Esophagus muscularis mucosa (tissue), 4 donors: ENCODE data around the gene PTPRN2. TPM values are rescaled to one million over a fixed set of nuclear protein-coding genes. Genes with fewer than 3 reads are reported as not detected.

ENCODE experiments used
- DNase-seq: peaks from one replicate; pipeline ENCODE4 v3.0.0-alpha.2; 2017; ENCODE audit errors: extremely low spot score
- H3K27ac ChIP-seq, 4 donors: fragments of 200-600 bp; sonication (generic); replicated peaks in 1 of 4; 1 replicate in 3 of 4; 2 replicates in 1 of 4; pipeline ENCODE4 v1.5.1; 2016 to 2019; ENCODE audit warnings: mild to moderate bottlenecking in 1 of 4
- H3K27me3 ChIP-seq, 4 donors: fragments of 200-600 bp; sonication (generic); one replicate each; pipeline versions ENCODE4 v1.5.1 to v1.6.0; 2016 to 2019
- H3K36me3 ChIP-seq, 4 donors: fragments of 200-600 bp; sonication (generic); one replicate each; pipeline ENCODE4 v1.5.1; 2016 to 2019
- H3K4me1 ChIP-seq, 4 donors: fragments of 200-600 bp; sonication (generic); one replicate each; pipeline ENCODE4 v1.5.1; 2016 to 2019
- H3K4me3 ChIP-seq, 4 donors: fragments of 200-600 bp; sonication (generic); 1 replicate in 2 of 4; 2 replicates in 2 of 4; pipeline ENCODE4 v1.5.1; 2016 to 2019; ENCODE audit warnings: mild to moderate bottlenecking in 4 of 4, moderate library complexity in 1 of 4
- H3K9me3 ChIP-seq, 4 donors: fragments of 200-600 bp; sonication (generic); 1 replicate in 3 of 4; 2 replicates in 1 of 4; pipeline ENCODE4 v1.5.1; 2016 to 2019
- EP300 ChIP-seq: sonication (generic); formaldehyde crosslinking; IDR thresholded peaks from one replicate; pipeline ENCODE4 v1.6.1; 2017; ENCODE audit warnings: antibody characterized with exemption
- POLR2A ChIP-seq: fragments of 450-650 bp; IDR thresholded peaks from one replicate; pipeline ENCODE4 v1.6.1; 2017; ENCODE audit warnings: antibody characterized with exemption, moderate library complexity, mild to moderate bottlenecking, low read depth
- POLR2AphosphoS5 ChIP-seq, 2 donors: sonication (generic); formaldehyde crosslinking; IDR thresholded peaks; one replicate each; pipeline ENCODE4 v1.6.1; 2017; ENCODE audit warnings: antibody characterized with exemption in 2 of 2
- WGBS: methylation state at CpG from one replicate; pipeline ENCODE4 v1.1.5; 2018; 5-methylcytosine and 5-hydroxymethylcytosine counted together
- intact Hi-C: fragments of 100-400 bp; cut with DNase I; formaldehyde crosslinking; loops from one replicate; pipeline ENCODE4 v1.15.1; 2023
- total RNA-seq, 4 donors: library from RNA; depleted of rRNA; stranded (reverse); fragments of >200 nt; gene quantifications; one replicate each; pipeline versions ENCODE4 v1.1.0 to v1.2.1, GENCODE V29; 2016
- TF ChIP-seq, protein P1 (sequence below), 3 experiments: fragments of 200-600 bp in 2 of 3; fragments of 450-650 bp in 1 of 3; sonication (generic) in 2 of 3; IDR thresholded peaks; one replicate each; pipeline ENCODE4 v1.5.1; 2017 to 2019; ENCODE audit warnings: antibody characterized with exemption in 3 of 3, mild to moderate bottlenecking in 2 of 3, moderate library complexity in 1 of 3

PTPRN2 gene
- total RNA-seq, 4 donors from 2014 or later, result 2.1 to 3.1 (median 3.1) TPM

DNA sequence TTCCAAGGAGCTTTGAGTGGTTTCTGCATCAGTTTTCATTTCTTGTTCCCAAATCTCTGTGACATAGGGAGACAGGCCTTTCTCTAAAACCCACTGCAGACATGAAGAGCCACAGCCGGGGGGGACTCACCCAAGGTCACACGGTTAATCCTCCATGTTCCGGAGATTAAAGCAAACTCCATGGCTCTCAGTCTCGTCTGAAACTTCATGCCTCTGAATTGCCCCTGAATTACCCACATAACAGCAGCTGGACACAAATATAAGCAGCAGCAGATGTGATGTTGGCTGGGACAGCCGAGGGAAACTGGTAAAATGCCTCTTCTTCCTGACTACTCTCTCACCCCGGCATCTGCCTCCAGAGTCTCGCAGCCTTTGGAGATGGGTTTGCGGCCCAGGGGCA is 848.6 kb downstream of the PTPRN2 start:
- TF ChIP-seq POLR2A (no peak), EP300 (no peak), POLR2AphosphoS5 (IDR thresholded peaks at IDR 0.05) (no peak)
- TF ChIP-seq, protein P1, sequence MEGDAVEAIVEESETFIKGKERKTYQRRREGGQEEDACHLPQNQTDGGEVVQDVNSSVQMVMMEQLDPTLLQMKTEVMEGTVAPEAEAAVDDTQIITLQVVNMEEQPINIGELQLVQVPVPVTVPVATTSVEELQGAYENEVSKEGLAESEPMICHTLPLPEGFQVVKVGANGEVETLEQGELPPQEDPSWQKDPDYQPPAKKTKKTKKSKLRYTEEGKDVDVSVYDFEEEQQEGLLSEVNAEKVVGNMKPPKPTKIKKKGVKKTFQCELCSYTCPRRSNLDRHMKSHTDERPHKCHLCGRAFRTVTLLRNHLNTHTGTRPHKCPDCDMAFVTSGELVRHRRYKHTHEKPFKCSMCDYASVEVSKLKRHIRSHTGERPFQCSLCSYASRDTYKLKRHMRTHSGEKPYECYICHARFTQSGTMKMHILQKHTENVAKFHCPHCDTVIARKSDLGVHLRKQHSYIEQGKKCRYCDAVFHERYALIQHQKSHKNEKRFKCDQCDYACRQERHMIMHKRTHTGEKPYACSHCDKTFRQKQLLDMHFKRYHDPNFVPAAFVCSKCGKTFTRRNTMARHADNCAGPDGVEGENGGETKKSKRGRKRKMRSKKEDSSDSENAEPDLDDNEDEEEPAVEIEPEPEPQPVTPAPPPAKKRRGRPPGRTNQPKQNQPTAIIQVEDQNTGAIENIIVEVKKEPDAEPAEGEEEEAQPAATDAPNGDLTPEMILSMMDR (IDR thresholded peaks at IDR 0.05), result no peak
- no peak for DNase-seq

DNA sequence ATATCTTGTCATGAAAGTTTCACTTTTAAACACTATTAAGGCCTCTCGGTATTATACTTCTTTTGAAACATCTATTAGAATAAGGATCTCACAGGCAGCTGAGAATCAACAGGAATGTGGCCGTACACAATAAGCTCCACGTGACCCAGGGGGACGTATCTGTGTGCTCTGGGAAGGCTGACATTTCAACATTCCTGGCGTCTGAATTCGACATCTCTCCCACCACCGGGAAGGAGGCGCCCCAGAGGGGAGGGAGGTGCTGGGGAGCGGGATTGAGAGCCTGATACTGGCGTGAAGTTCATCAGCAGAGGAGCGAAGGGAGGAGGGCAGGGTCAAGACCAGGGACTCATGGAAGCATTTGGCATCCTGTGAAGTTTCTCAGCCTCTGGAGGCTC is 849.6 kb downstream of the PTPRN2 start:
- Histone ChIP-seq H3K36me3 (no peaks in the 10 kb centered on the region), H3K4me3 (no peak overlapping the region), H3K27me3 (peaks cover 0 to 47% (median 5%) of the 10 kb centered on the region in 4 donors), H3K9me3 (no peaks in the 10 kb centered on the region), H3K4me1 (no peaks in the 10 kb centered on the region), H3K27ac (no peak overlapping the region)
- TF ChIP-seq, protein P1 (IDR thresholded peaks at IDR 0.05), result no peak
- no peak for TF ChIP-seq POLR2A
- no peak for TF ChIP-seq POLR2AphosphoS5 (IDR thresholded peaks at IDR 0.05)
- no peak for TF ChIP-seq EP300
- WGBS, result 10% methylated on average over 10 of the region's 11 CpGs
- no peak for DNase-seq
- intact Hi-C loops, result no loop called here

More for the DNA sequence above, 848.6 kb downstream of the PTPRN2 start:
- 91% methylated on average over 8 of the region's 8 CpGs for WGBS
- Histone ChIP-seq H3K27me3 (peaks cover 0 to 47% (median 5%) of the 10 kb centered on the region in 4 donors), H3K4me1 (no peaks in the 10 kb centered on the region), H3K9me3 (no peaks in the 10 kb centered on the region), H3K27ac (no peak overlapping the region), H3K36me3 (no peaks in the 10 kb centered on the region), H3K4me3 (no peak overlapping the region)
- intact Hi-C loops, result no loop called here

DNA sequence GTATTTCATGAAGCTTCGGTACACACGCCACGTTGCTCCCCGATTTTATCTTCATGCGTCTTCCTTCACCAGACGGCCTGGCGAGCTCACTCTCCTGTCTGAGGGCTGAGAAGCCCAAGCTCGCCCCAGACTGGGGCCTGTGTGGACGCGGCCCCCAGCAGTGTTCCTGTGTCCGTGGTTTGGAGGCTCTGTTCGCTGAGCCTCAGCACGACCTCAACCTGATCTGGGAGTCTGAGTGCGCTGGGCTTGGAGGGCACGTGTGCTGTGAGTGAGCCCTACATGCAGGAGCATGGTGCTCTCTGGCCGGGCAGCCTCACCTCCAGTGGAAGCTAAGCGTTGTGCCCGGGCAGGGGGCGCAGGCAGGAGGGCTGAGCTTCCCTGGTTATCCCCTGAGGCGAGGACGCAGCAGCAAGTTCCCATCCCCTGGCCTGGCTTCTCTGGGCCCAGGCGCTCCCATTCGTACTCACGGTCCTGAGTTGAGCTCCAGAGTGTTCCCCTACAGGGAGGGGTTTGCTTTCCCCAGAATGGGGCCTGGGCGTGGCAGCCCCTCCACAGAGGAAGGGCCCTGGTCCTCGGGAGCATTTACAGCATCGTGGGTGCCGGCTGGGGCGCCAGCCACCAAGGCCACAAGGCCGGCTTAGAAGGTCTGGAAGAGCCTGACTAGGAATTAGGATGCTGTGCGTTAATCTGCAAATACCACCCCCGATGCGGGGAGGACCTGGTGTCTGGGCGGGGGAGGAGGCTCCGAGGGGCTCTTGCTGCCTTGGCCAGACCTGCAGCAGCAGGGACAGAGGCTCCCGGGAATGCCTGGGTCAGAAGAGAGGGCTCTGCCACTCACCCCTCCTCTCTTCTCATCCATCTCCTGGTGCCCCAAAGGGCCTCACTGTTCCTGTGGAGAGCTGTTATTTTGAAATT is 850.2 kb downstream of the PTPRN2 start:
- no peaks in the 10 kb centered on the region for H3K36me3 ChIP-seq
- intact Hi-C loops, result no loop called here
- WGBS, result 83% methylated on average over 27 of the region's 36 CpGs
- no peak overlapping the region for H3K27ac ChIP-seq
- no peaks in the 10 kb centered on the region for H3K9me3 ChIP-seq
- H3K4me3 ChIP-seq, result no peak overlapping the region
- no peaks in the 10 kb centered on the region for H3K4me1 ChIP-seq
- DNase-seq, result no peak
- H3K27me3 ChIP-seq, result peaks cover 0 to 47% (median 5%) of the 10 kb centered on the region in 4 donors
- TF ChIP-seq POLR2AphosphoS5 (IDR thresholded peaks at IDR 0.05) (no peak), POLR2A (no peak), EP300 (no peak)

DNA sequence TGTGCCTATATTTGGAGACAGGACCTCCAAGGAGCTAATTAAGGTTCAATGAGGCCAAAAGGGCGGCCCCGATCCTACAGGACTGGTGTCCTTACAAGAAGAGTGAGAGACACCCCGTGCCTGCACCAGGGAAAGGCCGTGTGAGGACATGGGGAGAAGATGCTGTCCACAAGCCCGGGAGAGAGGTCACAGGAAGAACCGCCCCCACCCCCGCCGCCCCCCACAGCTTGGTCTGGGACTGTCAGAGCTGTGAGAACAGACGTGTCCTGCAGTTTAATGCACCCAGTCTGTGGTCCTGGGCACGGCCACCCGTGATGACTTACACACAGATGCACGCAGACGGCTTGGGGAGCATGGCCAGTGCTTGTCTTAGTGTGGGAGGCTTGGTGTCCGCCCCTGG is 851.3 kb downstream of the PTPRN2 start:
- TF ChIP-seq POLR2A, result no peak
- Histone ChIP-seq H3K27me3 (peaks cover 0 to 47% (median 5%) of the 10 kb centered on the region in 4 donors), H3K4me1 (no peaks in the 10 kb centered on the region), H3K4me3 (no peak overlapping the region), H3K27ac (no peak overlapping the region), H3K9me3 (no peaks in the 10 kb centered on the region), H3K36me3 (no peaks in the 10 kb centered on the region)
- intact Hi-C loops, result no loop called here
- DNase-seq, result no peak
- 83% methylated on average over 14 of the region's 14 CpGs for WGBS

DNA sequence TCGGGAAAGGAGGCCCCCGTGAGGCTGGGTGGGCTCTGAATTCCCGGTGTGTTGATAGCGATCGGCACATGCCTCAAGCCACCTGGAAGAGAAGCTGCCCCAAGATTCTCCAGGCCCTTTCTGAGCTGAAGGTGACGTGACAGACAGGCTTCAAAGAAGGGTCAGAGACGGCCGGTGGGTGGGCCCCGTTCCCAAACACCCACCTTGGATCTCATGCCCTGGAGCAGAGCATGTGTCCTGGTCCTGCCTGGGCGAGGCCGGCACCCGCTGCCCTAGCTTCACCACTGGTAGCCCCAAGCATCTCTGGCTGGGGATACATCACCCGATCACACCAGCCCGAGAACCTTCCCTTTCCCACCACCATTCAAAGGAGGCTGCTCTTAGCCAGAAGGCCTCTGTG is 851.8 kb downstream of the PTPRN2 start:
- DNase-seq, result no peak
- WGBS, result no CpG with 5 or more reads among the region's 14 CpGs
- no peaks in the 10 kb centered on the region for H3K9me3 ChIP-seq
- H3K27me3 ChIP-seq, result peaks cover 0 to 47% (median 5%) of the 10 kb centered on the region in 4 donors
- H3K27ac ChIP-seq, result no peak overlapping the region
- intact Hi-C loops, result no loop called here
- H3K4me1 ChIP-seq, result no peaks in the 10 kb centered on the region
- no peaks in the 10 kb centered on the region for H3K36me3 ChIP-seq
- TF ChIP-seq POLR2A, result no peak
- TF ChIP-seq POLR2AphosphoS5 (IDR thresholded peaks at IDR 0.05), result no peak
- no peak for TF ChIP-seq EP300
- TF ChIP-seq, protein P1 (IDR thresholded peaks at IDR 0.05), result no peak
- H3K4me3 ChIP-seq, result no peak overlapping the region
